Stomach smooth muscle (tissue), 2 donors: ENCODE measurements around the gene PAQR9.

ENCODE experiments used
- H3K27ac ChIP-seq: one replicate; pipeline ENCODE4 v1.7.0; 2013; ENCODE audit warnings: mild to moderate bottlenecking, low read length, inconsistent platforms
- H3K27me3 ChIP-seq, 2 donors: one replicate each; pipeline ENCODE4 v1.7.0; 2013; ENCODE audit warnings: low read length in 2 of 2; ENCODE audit not compliant: insufficient read depth in 2 of 2, control insufficient read depth in 1 of 2
- H3K36me3 ChIP-seq, 2 donors: one replicate each; pipeline ENCODE4 v1.7.0; 2013; ENCODE audit warnings: low read length in 2 of 2; ENCODE audit not compliant: control insufficient read depth in 2 of 2, insufficient read depth in 2 of 2
- H3K4me1 ChIP-seq: one replicate; pipeline ENCODE4 v1.7.0; 2013; ENCODE audit warnings: low read length; ENCODE audit not compliant: control insufficient read depth, insufficient read depth
- H3K4me3 ChIP-seq, 2 donors: one replicate each; pipeline ENCODE4 v1.7.0; 2013; ENCODE audit warnings: low read length in 2 of 2
- H3K9ac ChIP-seq, 2 donors: one replicate each; pipeline ENCODE4 v1.7.0; 2013; ENCODE audit warnings: low read length in 2 of 2, mild to moderate bottlenecking in 1 of 2
- H3K9me3 ChIP-seq, 2 donors: one replicate each; pipeline ENCODE4 v1.7.0; 2013; ENCODE audit warnings: low read length in 2 of 2; ENCODE audit not compliant: control insufficient read depth in 2 of 2
- donor health status: healthy.
- donor health status: Pancreatic carcinoma.

The PAQR9 gene

GRCh38 chr3:142982038-142982773 is 18.7 kb upstream of the PAQR9 start:
- Histone ChIP-seq H3K4me3 (no peak overlapping the region), H3K4me1 (no peaks in the 10 kb centered on the region), H3K36me3 (no peaks in the 10 kb centered on the region), H3K9me3 (no peaks in the 10 kb centered on the region), H3K9ac (no peak overlapping the region), H3K27me3 (no peaks in the 10 kb centered on the region), H3K27ac (no peak overlapping the region)

GRCh38 chr3:142981108-142981507 is 17.6 kb upstream of the PAQR9 start:
- Histone ChIP-seq H3K4me3 (no peak overlapping the region), H3K4me1 (peaks cover 3% of the 10 kb centered on the region), H3K36me3 (no peaks in the 10 kb centered on the region), H3K9me3 (no peaks in the 10 kb centered on the region), H3K27me3 (no peaks in the 10 kb centered on the region), H3K27ac (no peak overlapping the region), H3K9ac (no peak overlapping the region)

GRCh38 chr3:142977399-142977728 is 13.9 kb upstream of the PAQR9 start:
- peaks cover 3% of the 10 kb centered on the region for H3K4me1 ChIP-seq
- no peaks in the 10 kb centered on the region for H3K27me3 ChIP-seq
- no peak overlapping the region for H3K9ac ChIP-seq
- no peaks in the 10 kb centered on the region for H3K9me3 ChIP-seq
- no peak overlapping the region for H3K4me3 ChIP-seq
- H3K36me3 ChIP-seq, result no peaks in the 10 kb centered on the region
- no peak overlapping the region for H3K27ac ChIP-seq

GRCh38 chr3:142976621-142977398 is 13.3 kb upstream of the PAQR9 start:
- Histone ChIP-seq H3K27ac (no peak overlapping the region), H3K4me1 (peaks cover 3% of the 10 kb centered on the region), H3K27me3 (no peaks in the 10 kb centered on the region), H3K4me3 (no peak overlapping the region), H3K9ac (no peak overlapping the region), H3K36me3 (no peaks in the 10 kb centered on the region), H3K9me3 (no peaks in the 10 kb centered on the region)

GRCh38 chr3:142975316-142975995 is 12.0 kb upstream of the PAQR9 start:
- peaks cover 3% of the 10 kb centered on the region for H3K4me1 ChIP-seq
- H3K4me3 ChIP-seq, result no peak overlapping the region
- H3K27ac ChIP-seq, result no peak overlapping the region

GRCh38 chr3:142973217-142974009 is 9.9 kb upstream of the PAQR9 start:
- Histone ChIP-seq H3K27me3 (no peaks in the 10 kb centered on the region), H3K4me3 (no peak overlapping the region), H3K36me3 (no peaks in the 10 kb centered on the region), H3K9ac (no peak overlapping the region), H3K9me3 (no peaks in the 10 kb centered on the region), H3K4me1 (peaks cover 3% of the 10 kb centered on the region), H3K27ac (no peak overlapping the region)

More at GRCh38 chr3:142975316-142975995, 12.0 kb upstream of the PAQR9 start:
- H3K9me3 ChIP-seq, result no peaks in the 10 kb centered on the region
- no peak overlapping the region for H3K9ac ChIP-seq
- H3K36me3 ChIP-seq, result no peaks in the 10 kb centered on the region
- no peaks in the 10 kb centered on the region for H3K27me3 ChIP-seq

- no peak overlapping the region for H3K27ac ChIP-seq
Measured at GRCh38 chr3:142972092-142972753, 8.7 kb upstream of the PAQR9 start.

GRCh38 chr3:142971431-142971830 is 8.0 kb upstream of the PAQR9 start:
- no peak overlapping the region for H3K4me3 ChIP-seq
- H3K36me3 ChIP-seq, result no peaks in the 10 kb centered on the region
- H3K9ac ChIP-seq, result no peak overlapping the region
- H3K4me1 ChIP-seq, result no peaks in the 10 kb centered on the region
- H3K9me3 ChIP-seq, result no peaks in the 10 kb centered on the region
- H3K27ac ChIP-seq, result no peak overlapping the region
- no peaks in the 10 kb centered on the region for H3K27me3 ChIP-seq

More at GRCh38 chr3:142972092-142972753, 8.7 kb upstream of the PAQR9 start:
- Histone ChIP-seq H3K27me3 (no peaks in the 10 kb centered on the region), H3K9ac (no peak overlapping the region), H3K4me1 (peaks cover 3% of the 10 kb centered on the region), H3K4me3 (no peak overlapping the region), H3K36me3 (no peaks in the 10 kb centered on the region), H3K9me3 (no peaks in the 10 kb centered on the region)

- H3K9ac ChIP-seq, result no peak overlapping the region
Measured at GRCh38 chr3:142968319-142969025, 5.0 kb upstream of the PAQR9 start.

More at GRCh38 chr3:142968319-142969025, 5.0 kb upstream of the PAQR9 start:
- Histone ChIP-seq H3K9me3 (no peaks in the 10 kb centered on the region), H3K4me1 (peaks cover 4% of the 10 kb centered on the region), H3K27me3 (peaks cover 3 to 8% of the 10 kb centered on the region in 2 donors), H3K4me3 (no peak overlapping the region), H3K27ac (no peak overlapping the region), H3K36me3 (no peaks in the 10 kb centered on the region)
